ENCODE measurements around the gene PCSK5. TPM values are rescaled to one million over a fixed set of nuclear protein-coding genes. Genes with fewer than 3 reads are reported as not detected.

Gene PCSK5
- total and polyA plus RNA-seq, 8 donors = 0.99 to 10.3 (median 4.4) TPM

- DNase-seq = no peak
- TF ChIP-seq CTCF (IDR thresholded peaks at IDR 0.05) = no peak
- no peak for FAIRE-seq
- WGBS, 2 donors = 75 to 86% methylated on average over 5 of the region's 5 CpGs
- ATAC-seq = no peak
- intact Hi-C loops (cut with DNase I) = no loop called here
- H3K4me3 ChIP-seq = no peak overlapping the region
- H3K27ac ChIP-seq = no peak overlapping the region
- H3K9me3 ChIP-seq = no peaks in the 10 kb centered on the region
- H3K27me3 ChIP-seq = no peaks in the 10 kb centered on the region
- H3K36me3 ChIP-seq = no peaks in the 10 kb centered on the region
- H3K4me1 ChIP-seq = no peaks in the 10 kb centered on the region
These were observed 462.8 kb downstream of the PCSK5 start for GRCh38 chr9:76353280-76353679.

- H3K4me1 ChIP-seq = no peaks in the 10 kb centered on the region
- intact Hi-C loops (cut with DNase I) = no loop called here
- FAIRE-seq (no peak), DNase-seq (no peak), ATAC-seq (no peak)
- 77 to 93% methylated on average over 3 of the region's 3 CpGs for WGBS, 2 donors
- no peak overlapping the region for H3K27ac ChIP-seq
- H3K36me3 ChIP-seq = no peaks in the 10 kb centered on the region
- no peaks in the 10 kb centered on the region for H3K27me3 ChIP-seq
- no peak for TF ChIP-seq CTCF (IDR thresholded peaks at IDR 0.05)
- no peak overlapping the region for H3K4me3 ChIP-seq
- no peaks in the 10 kb centered on the region for H3K9me3 ChIP-seq
These were observed 463.7 kb downstream of the PCSK5 start for GRCh38 chr9:76354221-76354620.

GRCh38 chr9:76355886-76356285 is 465.4 kb downstream of the PCSK5 start:
- WGBS, 2 donors = 76 to 83% methylated on average over 6 of the region's 6 CpGs
- Histone ChIP-seq H3K4me1 (no peaks in the 10 kb centered on the region), H3K27me3 (no peaks in the 10 kb centered on the region), H3K9me3 (no peaks in the 10 kb centered on the region), H3K36me3 (no peaks in the 10 kb centered on the region), H3K27ac (no peak overlapping the region), H3K4me3 (no peak overlapping the region)
- no peak for DNase-seq
- intact Hi-C loops (cut with DNase I) = no loop called here
- ATAC-seq = no peak
- no peak for FAIRE-seq
- TF ChIP-seq CTCF (IDR thresholded peaks at IDR 0.05) = no peak

GRCh38 chr9:76357555-76357954 is 467.1 kb downstream of the PCSK5 start:
- FAIRE-seq (no peak), ATAC-seq (no peak), DNase-seq (no peak)
- intact Hi-C loops (cut with DNase I) = no loop called here
- Histone ChIP-seq H3K27ac (no peak overlapping the region), H3K27me3 (no peaks in the 10 kb centered on the region), H3K9me3 (no peaks in the 10 kb centered on the region), H3K36me3 (no peaks in the 10 kb centered on the region), H3K4me1 (no peaks in the 10 kb centered on the region), H3K4me3 (no peak overlapping the region)
- 76 to 93% methylated on average over 1 of the region's 1 CpG for WGBS, 2 donors
- no peak for TF ChIP-seq CTCF (IDR thresholded peaks at IDR 0.05)

GRCh38 chr9:76358628-76359280 is 468.3 kb downstream of the PCSK5 start:
- no peaks in the 10 kb centered on the region for H3K4me1 ChIP-seq
- H3K27ac ChIP-seq = no peak overlapping the region
- TF ChIP-seq CTCF (IDR thresholded peaks at IDR 0.05) = no peak
- H3K4me3 ChIP-seq = no peak overlapping the region
- ATAC-seq (no peak), FAIRE-seq (no peak), DNase-seq (no peak)
- WGBS, 2 donors = 90 to 97% methylated on average over 10 of the region's 10 CpGs
- no peaks in the 10 kb centered on the region for H3K27me3 ChIP-seq
- H3K9me3 ChIP-seq = no peaks in the 10 kb centered on the region
- H3K36me3 ChIP-seq = no peaks in the 10 kb centered on the region
- intact Hi-C loops (cut with DNase I) = no loop called here

Measured in pancreas (tissue), 10 donors.